RWPE1 (cell line): ENCODE results near the gene NELL1.
A peak's percentile ranks its signal among the peaks of the same experiment; 100 is the strongest.

Experiments used
- CTCF ChIA-PET: fragments of 350-600 bp; sonication (Branson Sonifier 250); formaldehyde crosslinking; extraction: SDS; loops from one replicate; lab custom pipeline; 2021; lab: Yijun Ruan, JAX
- POLR2A ChIA-PET: fragments of 400-600 bp; formaldehyde crosslinking; extraction: SDS; loops from one replicate; lab custom pipeline; 2020; ENCODE audit warnings: antibody characterized with exemption; ENCODE audit not compliant: low non-redundant PET; lab: Yijun Ruan, JAX
- DNase-seq: peaks from one replicate; pipeline ENCODE4 v3.0.0; 2012; ENCODE audit warnings: low spot score
- H3K27ac ChIP-seq: fragments of 450-650 bp; 2 replicates; pipeline ENCODE4 v1.5.1; 2017
- CTCF ChIP-seq: fragments of 450-650 bp; conservative IDR thresholded peaks from 2 replicates; pipeline ENCODE4 v1.5.1; 2017; ENCODE audit warnings: low read depth, mild to moderate bottlenecking

Gene NELL1

GRCh38 chr11:20627701-20628100 is 41.7 kb upstream of the NELL1 start:
- POLR2A ChIA-PET: no interaction called here
- no peak for DNase-seq
- TF ChIP-seq CTCF: no peak
- no peak overlapping the region for H3K27ac ChIP-seq
- CTCF ChIA-PET: no interaction called here

- CTCF ChIA-PET: no interaction called here
- POLR2A ChIA-PET: no interaction called here
- no peak for TF ChIP-seq CTCF
- peak; percentile 24 for DNase-seq
- no peak overlapping the region for H3K27ac ChIP-seq
Measured at GRCh38 chr11:20631519-20632168, 37.7 kb upstream of the NELL1 start.

- TF ChIP-seq CTCF: no peak
- DNase-seq: no peak
- POLR2A ChIA-PET: no interaction called here
- H3K27ac ChIP-seq: no peak overlapping the region
- CTCF ChIA-PET: no interaction called here
Measured at GRCh38 chr11:20632169-20632532, 37.2 kb upstream of the NELL1 start.

GRCh38 chr11:20634044-20634443 is 35.3 kb upstream of the NELL1 start:
- DNase-seq: no peak
- no peak overlapping the region for H3K27ac ChIP-seq
- CTCF ChIA-PET: no interaction called here
- POLR2A ChIA-PET: no interaction called here
- no peak for TF ChIP-seq CTCF

GRCh38 chr11:20634781-20635180 is 34.6 kb upstream of the NELL1 start:
- no peak for DNase-seq
- ChIA-PET POLR2A (no interaction called here), CTCF (no interaction called here)
- no peak for TF ChIP-seq CTCF
- H3K27ac ChIP-seq: no peak overlapping the region

- no peak for DNase-seq
- no peak overlapping the region for H3K27ac ChIP-seq
- no peak for TF ChIP-seq CTCF
- POLR2A ChIA-PET: no interaction called here
- CTCF ChIA-PET: no interaction called here
Measured at GRCh38 chr11:20638074-20638473, 31.3 kb upstream of the NELL1 start.
